Esophagus squamous epithelium (tissue), 4 donors: Measurements from ENCODE around the gene LHB.

ENCODE experiments used
- CTCF ChIP-seq, 6 experiments: fragments of 450-650 bp in 4 of 6; fragments of 200-600 bp in 2 of 6; sonication (generic) in 2 of 6; IDR thresholded peaks; one replicate each; pipeline ENCODE4 v1.5.1; 2016 to 2019; ENCODE audit warnings: antibody characterized with exemption in 6 of 6, mild to moderate bottlenecking in 4 of 6, moderate library complexity in 4 of 6
- POLR2A ChIP-seq, 4 donors: fragments of 450-650 bp; IDR thresholded peaks; one replicate each; pipeline ENCODE4 v1.6.1; 2017; ENCODE audit warnings: antibody characterized with exemption in 4 of 4, mild to moderate bottlenecking in 4 of 4, moderate library complexity in 3 of 4

GRCh38 chr19:48987323-48987722 is 29.6 kb downstream of the LHB start:
- TF ChIP-seq CTCF (IDR thresholded peaks at IDR 0.05) (no peak), POLR2A (IDR thresholded peaks at IDR 0.05) (no peak)
